ENCODE measurements around the gene SLC25A48.

DNA sequence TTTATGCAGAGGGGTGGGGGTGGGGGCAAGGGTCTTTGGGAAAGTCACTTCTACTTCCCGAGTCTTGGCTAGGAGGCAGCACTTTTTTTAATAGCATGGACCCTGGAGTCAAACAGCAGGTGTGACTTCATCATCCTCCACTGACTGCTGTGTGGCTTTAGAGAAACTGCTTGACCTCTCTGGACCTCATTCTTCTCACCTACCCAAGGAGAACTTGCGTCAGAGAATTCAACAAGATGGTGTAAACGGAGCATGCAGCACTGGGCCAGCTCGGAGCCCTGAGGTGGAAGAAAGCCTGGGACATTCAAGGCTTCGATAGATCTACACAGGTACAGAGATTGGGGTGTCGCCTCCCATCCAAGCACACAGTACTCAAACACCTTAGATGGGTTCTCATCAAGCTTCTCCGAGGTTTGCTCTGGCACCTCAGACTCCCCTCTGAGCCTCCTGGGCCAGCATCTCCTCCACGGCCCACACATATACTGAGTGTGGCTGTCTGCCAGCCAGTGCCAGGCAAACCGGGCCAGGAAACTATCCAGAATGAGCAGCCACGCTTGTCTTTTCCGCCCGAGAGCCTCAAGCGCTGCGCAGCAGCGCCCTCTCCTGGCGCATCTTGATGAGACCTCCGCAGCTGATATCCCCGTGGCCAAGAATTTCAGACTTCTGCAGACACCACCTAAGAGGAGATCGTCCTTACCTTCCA, 4.6 kb upstream of the SLC25A48 start:
- TF ChIP-seq POLR2A (IDR thresholded peaks at IDR 0.05), result no peak
- TF ChIP-seq, protein P1, sequence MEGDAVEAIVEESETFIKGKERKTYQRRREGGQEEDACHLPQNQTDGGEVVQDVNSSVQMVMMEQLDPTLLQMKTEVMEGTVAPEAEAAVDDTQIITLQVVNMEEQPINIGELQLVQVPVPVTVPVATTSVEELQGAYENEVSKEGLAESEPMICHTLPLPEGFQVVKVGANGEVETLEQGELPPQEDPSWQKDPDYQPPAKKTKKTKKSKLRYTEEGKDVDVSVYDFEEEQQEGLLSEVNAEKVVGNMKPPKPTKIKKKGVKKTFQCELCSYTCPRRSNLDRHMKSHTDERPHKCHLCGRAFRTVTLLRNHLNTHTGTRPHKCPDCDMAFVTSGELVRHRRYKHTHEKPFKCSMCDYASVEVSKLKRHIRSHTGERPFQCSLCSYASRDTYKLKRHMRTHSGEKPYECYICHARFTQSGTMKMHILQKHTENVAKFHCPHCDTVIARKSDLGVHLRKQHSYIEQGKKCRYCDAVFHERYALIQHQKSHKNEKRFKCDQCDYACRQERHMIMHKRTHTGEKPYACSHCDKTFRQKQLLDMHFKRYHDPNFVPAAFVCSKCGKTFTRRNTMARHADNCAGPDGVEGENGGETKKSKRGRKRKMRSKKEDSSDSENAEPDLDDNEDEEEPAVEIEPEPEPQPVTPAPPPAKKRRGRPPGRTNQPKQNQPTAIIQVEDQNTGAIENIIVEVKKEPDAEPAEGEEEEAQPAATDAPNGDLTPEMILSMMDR (IDR thresholded peaks at IDR 0.05), result peak; percentile 41 to 70 (median 66)
